Activated T-helper 1 cell treated with anti-CD3 and anti-CD28 coated beads, Interleukin-2, amount 50 U/mL, for 16 hours (primary cell): Measurements from ENCODE around the gene HEATR3.

Experiments
- DNase-seq, 2 donors: peaks; one replicate each; pipeline ENCODE4 v3.0.0-alpha.2; 2020; ENCODE audit warnings: low read depth in 1 of 2, low spot score in 1 of 2

Gene HEATR3

GRCh38 chr16:50065624-50066481, at the start of gene HEATR3:
Gene HEATR3, plus strand, starts transcription at chr16:50065970. Its CDS starts 162 bp downstream, at chr16:50066132.
- DNase-seq, result peak; percentile 89 to 92

DNA sequence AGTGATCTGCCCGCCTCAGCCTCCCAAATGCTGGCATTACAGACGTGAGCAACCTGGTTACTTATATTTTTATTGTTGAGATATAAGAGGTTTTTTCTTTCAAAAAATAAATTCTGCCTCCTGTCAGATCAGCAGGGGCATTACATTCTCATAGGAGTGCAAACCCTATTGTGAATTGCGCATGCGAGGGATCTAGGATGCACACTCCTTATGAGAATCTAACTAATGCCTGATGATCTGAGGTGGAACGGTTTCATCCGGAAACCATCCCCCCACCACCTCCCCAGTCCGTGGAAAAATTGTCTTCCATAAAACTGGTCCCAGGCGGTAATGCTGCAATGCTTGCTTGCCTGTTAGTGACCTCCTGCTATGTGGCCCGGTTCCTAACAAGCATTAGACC, 48.2 kb upstream of the HEATR3 start:
- DNase-seq, result no peak

GRCh38 chr16:50021544-50021943, 44.2 kb upstream of the HEATR3 start:
- DNase-seq, result no peak

DNA sequence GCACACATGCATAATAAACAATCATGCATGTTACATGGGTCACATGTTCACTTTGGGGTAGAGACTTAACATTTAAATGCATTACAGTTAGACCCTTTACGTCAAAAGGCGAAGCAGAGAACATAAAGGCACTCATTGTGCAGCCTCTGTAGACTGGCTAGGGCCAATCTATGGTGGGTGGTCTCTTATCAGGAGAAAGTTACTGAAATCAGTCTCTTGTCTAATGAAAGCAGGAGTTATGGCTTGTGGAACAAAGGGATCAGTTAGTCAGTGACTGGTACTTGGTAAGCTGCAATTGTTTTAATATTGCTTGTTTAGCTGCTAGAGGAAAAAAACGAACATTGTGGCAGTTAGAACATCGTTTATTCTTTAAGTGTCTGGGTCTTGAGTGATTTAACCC, 42.1 kb upstream of the HEATR3 start:
- no peak for DNase-seq

DNA sequence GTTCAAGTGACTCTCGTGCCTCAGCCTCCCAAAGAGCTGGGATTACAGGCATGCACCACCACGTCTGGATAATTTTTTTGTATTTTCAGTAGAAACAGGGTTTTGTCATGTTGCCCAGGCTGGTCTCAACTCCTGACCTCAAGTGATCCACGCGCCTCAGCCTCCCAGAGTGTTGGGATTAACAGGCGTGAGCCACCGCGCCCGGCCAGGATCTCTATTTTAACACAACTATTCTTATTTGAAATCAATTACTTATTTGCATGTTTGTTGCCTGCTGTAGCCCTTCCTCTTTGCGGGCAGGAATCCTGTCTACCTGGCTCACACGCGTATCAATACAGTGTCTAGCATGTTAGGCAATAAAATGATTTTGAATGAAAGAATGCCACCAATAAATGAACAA, 41.6 kb upstream of the HEATR3 start:
- no peak for DNase-seq

DNA sequence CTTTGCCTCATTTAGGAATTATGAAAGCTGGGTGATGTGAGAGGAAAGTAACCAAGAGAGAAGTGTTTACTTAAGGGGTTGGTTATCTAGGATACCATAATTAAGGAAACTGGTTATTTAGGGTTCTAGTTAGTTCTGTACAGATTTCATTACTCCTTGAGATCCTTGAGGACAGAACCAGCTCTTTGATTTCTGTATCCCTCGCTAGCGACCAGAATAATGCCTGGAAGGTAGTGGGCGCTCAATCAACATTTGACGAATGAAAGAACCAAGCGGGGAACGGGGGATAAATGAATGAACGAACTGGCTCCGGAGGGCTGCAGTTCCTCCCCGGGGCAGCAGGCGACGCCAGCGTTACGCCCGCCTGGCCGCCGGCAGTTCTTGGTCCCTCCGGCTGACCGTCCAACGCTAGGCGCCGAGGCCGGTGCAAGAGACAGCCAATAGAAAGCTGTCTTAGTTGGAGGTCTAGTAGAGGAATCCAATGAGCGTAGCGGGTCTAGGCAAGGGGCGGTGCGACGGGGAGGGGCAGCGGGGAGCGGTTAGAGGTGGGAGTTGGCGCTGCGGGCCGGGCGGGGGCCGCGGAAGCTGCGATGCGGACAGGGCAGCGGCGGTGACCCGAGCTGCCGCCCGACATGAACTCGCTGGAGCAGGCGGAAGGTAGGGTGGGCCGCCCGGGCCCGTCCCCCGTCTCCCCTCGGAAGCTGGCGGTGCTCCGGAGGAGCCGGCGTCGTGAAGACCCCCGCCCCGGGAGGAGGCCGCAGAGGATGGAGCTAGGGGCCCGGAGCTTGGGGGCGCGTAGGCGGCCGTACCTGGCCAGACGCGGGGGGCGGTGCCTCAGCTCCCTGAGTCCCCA, 40.9 kb upstream of the HEATR3 start, which contains the start of gene CNEP1R1:
CNEP1R1 (plus strand) TSS at position 542 of the 853 bp plus-strand sequence; CDS start at position 633, 91 bp downstream.
- DNase-seq, result peak; percentile 81 to 88

- DNase-seq, result no peak
Observed at GRCh38 chr16:50025537-50025931, 40.2 kb upstream of the HEATR3 start.

- no peak for DNase-seq
Observed at GRCh38 chr16:50027829-50028228, 37.9 kb upstream of the HEATR3 start.

DNA sequence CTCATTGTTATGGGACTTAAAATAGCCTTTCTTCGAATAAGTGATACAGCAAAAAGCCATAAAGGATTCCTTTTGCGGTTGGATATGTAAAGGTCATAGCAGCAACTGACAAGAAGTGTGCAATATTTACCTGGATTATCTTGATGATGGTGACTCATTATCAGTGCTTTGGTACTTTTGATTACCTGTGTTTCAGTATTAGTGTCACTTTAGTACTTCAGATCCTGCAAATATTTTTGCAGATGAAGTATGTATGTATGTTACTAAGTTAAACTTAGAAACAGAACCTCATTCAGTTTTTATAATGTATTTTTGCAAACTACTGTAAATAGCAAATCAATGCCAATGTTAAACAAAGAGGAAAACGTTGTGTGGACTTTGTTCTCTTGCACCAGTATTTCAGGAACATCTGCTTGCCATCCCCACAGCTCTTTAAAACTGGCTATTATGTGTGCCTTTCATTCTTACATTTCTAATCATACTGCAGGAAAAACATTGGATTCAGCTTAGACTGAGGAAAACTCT, 30.2 kb upstream of the HEATR3 start:
- no peak for DNase-seq

DNA sequence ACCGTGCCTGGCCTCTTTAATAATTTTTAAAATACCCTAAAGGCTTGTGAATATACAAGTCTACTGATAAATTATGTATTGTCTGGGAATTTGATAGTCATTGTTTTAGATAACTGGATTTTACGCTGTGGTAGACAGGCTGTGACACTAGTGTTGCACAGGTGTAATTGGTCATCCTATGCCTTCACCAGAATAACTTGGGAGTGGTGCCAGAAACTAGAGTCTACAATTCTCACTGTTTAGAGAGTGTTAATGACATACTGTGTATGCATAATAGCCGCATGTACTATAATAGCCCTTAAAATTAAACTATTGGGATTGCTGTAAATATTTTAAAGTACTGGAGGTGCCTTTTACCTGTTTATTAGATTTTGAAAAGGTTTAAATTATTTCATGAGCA, 29.3 kb upstream of the HEATR3 start:
- DNase-seq, result no peak

DNA sequence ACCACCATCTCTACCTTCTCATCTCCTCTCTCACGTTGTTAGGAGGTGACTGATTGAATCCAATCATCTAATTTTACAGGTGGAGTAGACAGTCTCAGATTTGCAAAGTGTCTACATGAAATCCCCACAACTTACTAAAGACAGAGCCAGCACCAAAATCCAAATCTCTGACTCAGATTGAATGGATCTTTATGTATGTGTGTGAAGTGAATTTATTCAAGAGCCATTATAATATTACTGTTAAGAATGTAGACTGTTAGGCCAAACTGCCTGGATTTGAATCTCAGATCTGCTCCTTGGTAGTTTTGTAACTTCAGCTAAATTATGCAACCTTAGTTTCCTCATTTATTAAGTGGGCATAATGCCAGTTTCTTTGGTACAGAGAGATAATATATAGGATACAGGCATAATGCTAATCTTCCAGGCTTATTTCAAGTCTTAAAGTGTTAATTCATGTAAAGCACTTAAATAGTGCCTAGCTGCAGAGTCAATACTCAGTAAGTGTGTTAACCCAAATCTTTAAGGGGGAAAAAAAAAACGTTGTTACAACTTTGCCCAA, 28.0 kb upstream of the HEATR3 start:
- DNase-seq, result no peak

DNA sequence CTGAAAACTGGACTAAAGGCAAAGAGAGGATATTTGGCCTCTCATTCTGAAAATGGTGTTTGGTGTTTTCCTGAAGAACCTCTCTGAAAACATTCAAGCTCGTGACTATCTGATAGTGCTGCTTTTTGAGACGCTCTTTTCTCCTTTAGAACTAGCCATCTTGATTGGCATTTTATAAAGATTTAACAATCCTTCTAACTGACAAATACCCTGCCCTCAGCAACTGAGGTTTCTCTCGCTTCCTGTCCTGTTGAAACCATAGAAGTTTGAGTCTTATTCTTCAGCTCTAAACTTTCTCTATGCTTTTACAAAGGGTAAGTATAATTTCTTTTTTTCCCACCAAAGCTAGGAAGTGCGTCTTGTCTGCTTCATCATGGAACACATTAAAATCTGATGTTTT, 27.5 kb upstream of the HEATR3 start:
- DNase-seq, result no peak

- DNase-seq, result no peak
Observed at GRCh38 chr16:50038756-50039529, 26.8 kb upstream of the HEATR3 start.

- DNase-seq, result no peak
Observed at GRCh38 chr16:50040018-50040417, 25.8 kb upstream of the HEATR3 start.

GRCh38 chr16:50040710-50041109, 25.1 kb upstream of the HEATR3 start:
- no peak for DNase-seq

DNA sequence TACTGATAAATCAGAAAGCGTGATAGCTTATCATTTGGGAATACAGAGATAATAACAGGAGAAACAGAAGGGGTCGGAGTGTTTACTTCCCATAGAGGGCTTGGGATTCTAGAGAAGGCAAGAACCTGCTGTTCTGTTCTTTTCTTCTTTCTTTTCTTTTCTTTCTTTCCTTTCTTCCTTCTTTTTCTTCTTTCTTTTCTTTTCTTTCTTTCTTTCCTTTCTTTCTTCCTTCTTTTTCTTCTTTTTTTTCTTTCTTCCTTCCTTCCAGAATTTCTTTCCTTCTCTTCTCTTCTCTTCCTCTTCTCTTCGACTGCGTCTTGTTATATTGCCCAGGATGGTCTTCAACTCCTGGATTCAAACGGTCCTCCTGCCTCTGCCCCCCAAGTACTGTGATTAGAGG, 22.4 kb upstream of the HEATR3 start:
- DNase-seq, result no peak

DNA sequence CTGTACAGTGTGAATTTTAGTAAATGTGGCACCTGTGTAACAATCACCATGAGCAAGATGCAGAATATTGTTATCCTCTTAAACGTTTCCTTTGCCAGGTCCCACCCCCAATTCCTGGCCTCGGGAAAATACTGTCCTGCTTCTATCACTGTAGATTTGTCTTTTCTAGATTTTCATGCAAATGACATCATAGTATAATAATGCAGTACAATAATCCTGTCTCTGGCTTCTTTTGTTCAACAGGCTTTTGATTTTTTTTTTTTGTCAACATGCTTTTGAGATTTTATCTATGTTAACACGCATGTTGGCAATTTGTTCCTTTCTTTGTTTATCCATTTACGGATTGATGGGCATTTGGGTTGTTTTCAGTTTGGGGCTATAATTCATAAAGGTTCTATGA, 20.4 kb upstream of the HEATR3 start:
- DNase-seq, result no peak

DNA sequence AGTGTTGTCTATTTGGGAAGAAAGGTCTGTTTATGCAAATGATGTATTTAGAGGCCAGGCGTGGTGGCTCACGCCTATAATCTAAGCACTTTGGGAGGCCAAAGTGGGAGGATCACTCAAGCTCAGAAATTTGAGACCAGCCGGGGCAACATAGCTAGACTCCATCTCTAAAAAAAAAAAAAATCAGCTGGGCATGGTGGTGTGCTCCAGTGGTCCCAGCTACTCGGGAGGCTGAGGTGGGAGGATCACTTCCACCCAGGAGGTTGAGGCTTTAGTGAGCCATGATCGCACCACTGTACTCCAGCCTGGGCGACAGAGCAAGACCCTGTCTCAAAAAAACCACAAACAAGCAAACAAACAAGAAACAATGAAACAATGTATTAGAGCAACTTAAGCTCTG, 18.9 kb upstream of the HEATR3 start:
- DNase-seq, result no peak

DNA sequence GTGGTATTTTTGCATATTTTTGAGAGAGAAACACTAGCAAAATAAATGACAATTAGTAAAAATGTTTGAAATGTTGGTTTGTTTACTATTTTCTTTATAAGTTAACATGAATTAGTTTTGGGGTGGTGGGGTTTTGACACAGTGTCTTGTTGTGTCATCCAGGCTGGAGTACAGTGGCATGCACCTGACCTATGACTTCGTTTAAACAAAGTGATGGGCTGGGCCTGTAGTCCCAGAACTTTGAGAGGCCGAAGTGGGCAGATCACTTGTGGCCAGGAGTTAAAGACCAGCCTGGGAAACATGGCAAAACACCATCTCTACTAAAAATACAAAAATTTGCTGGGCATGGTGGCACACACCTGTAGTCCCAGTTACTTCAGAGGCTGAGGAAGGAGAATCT, 17.9 kb upstream of the HEATR3 start:
- no peak for DNase-seq

- no peak for DNase-seq
Observed at GRCh38 chr16:50050802-50051201, 15.0 kb upstream of the HEATR3 start.

GRCh38 chr16:50056226-50056625, 9.5 kb upstream of the HEATR3 start:
- DNase-seq, result no peak
